ENCODE measurements around the gene NEXN.
A peak's percentile ranks its signal among the peaks of the same experiment; 100 is the strongest.

The NEXN gene

DNA sequence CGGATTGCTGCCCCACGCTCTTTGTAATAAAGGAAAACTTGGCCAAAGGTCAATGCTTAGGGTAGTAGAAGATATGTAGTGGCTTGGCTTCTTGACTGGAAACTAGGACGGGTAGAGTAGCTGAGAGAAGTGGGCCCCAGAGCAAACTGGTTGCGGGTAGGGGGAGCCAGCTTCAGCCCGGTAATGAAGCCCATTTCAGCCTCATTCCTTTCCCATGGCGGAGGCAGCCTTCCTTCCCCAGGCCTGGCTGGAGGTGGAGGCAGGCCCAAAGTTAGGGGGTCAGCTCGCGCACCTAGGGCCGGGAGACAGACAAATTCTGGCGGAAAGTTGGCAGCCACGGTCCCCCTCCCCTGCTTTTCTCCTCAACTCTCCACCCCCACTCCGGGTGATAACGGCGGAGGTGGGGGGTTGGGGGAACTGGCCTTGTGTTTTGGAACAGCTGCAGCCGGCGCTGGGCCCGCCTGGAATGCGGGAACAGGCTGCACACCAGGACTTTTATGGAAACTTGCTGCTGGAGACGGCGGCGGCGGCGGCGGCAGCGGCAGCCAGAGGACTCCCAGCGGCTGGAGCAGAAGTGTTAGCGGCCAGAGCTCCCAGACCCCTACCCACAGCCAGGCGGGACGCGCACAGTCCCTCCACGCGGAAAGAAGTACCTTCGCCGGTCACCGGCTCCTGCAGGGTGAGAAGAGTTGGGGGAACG lies at the start of gene NEXN:
TSS of gene NEXN (plus strand) at position 544 of the 700 bp plus-strand sequence. CDS start 27,483 bp downstream, outside the sequence.
- H3K9me3 ChIP-seq (ENCODE audit: control insufficient read depth, low read length) = no peaks in the 10 kb centered on the region
- peaks cover 9% of the 10 kb centered on the region for H3K27me3 ChIP-seq (ENCODE audit: control insufficient read depth, insufficient read depth, low read length)
- H3K4me3 ChIP-seq (ENCODE audit: low read length) = peak within 1 kb of the TSS; percentile 50
- no peaks in the 10 kb centered on the region for H3K36me3 ChIP-seq (ENCODE audit: control insufficient read depth, insufficient read depth, low read length)
- H3K9ac ChIP-seq (ENCODE audit: low read length) = peak within 1 kb of the TSS; percentile 76
- peaks cover 9% of the 10 kb centered on the region for H3K4me1 ChIP-seq (ENCODE audit: control insufficient read depth, insufficient read depth, low read length)

DNA sequence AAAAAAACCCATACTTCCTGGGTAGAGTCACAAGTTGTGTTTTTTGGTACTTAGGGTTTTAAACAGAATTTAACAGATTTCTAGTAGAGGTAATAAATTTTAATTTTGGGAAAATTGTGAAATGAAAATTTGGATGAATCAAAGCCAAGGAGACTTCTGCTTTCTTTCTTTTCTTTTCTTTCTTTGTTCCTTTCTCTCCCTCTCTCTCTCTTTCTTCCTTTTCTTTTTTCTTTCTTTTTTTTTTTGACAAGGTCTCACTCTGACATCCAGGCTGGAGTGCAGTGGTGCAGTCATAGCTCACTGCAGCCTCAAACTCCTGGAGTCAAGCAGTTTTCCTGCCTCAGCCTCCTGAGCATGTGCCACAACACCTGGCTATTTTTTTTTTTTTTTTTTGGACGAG lies 46.9 kb upstream of the NEXN start:
- no peaks in the 10 kb centered on the region for H3K36me3 ChIP-seq (ENCODE audit: control insufficient read depth, insufficient read depth, low read length)
- H3K4me3 ChIP-seq (ENCODE audit: low read length) = no peak overlapping the region
- H3K4me1 ChIP-seq (ENCODE audit: control insufficient read depth, insufficient read depth, low read length) = no peaks in the 10 kb centered on the region
- H3K27me3 ChIP-seq (ENCODE audit: control insufficient read depth, insufficient read depth, low read length) = no peaks in the 10 kb centered on the region
- no peaks in the 10 kb centered on the region for H3K9me3 ChIP-seq (ENCODE audit: control insufficient read depth, low read length)
- H3K9ac ChIP-seq (ENCODE audit: low read length) = no peak overlapping the region

DNA sequence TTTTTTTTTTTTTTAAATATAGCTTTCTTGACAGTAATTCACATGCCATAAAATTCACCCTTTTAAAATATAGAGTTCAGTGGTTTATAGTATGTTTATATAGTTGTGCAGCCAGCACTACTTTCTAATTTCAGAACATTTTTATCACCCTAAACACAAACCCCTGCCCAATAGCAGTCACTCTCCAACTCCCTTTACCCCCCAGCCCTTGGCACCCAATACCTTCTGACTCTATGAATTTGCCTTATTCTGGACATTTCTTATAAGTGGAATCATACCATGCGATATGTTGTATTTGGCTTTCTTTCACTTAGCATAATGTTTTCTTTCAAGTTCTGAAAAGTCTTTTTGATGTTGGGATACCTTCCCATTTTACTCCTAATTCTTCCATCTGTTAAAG lies 42.5 kb upstream of the NEXN start:
- Histone ChIP-seq H3K9ac (ENCODE audit: low read length) (no peak overlapping the region), H3K27me3 (ENCODE audit: control insufficient read depth, insufficient read depth, low read length) (no peaks in the 10 kb centered on the region), H3K9me3 (ENCODE audit: control insufficient read depth, low read length) (no peaks in the 10 kb centered on the region), H3K4me1 (ENCODE audit: control insufficient read depth, insufficient read depth, low read length) (no peaks in the 10 kb centered on the region), H3K4me3 (ENCODE audit: low read length) (no peak overlapping the region), H3K36me3 (ENCODE audit: control insufficient read depth, insufficient read depth, low read length) (no peaks in the 10 kb centered on the region)

DNA sequence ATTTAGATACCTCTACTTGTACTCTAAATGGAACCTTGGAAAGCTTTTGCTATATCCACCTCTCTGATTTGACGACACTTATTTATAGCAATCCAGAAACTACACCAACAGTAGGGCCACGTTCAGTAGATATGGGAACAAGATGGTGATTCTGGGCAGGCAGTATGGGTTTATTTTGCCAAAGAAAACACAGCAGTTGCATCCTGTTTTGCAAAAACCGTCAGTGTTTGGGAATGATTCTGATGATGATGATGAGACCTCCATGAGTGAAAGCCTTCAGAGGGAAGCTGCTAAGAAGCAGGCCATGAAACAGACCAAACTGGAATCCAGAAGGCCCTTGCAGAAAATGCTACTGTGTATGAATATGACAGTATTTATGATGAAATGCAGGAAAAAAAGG lies 41.5 kb upstream of the NEXN start:
- H3K4me1 ChIP-seq (ENCODE audit: control insufficient read depth, insufficient read depth, low read length) = no peaks in the 10 kb centered on the region

DNA sequence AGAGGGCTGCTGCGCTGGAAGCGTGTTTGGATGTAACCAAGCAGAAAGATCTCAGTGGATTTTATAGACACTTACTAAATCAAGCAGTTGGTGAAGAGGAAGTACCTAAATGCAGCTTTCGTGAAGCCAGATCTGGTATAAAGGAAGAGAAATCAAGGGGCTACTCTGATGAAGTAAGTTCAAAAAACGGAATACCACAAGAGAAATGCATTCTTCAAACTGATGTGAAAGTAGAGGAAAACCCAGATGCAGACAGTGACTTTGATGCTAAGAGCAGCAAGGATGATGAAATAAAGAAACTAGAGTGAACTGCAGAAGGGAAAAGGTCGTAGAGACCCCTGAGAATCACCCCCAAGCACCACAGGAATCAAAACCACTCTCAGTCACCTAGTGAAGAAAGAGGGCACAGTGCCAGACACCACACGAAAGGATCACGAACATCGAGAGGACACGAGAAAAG lies 40.8 kb upstream of the NEXN start:
- Histone ChIP-seq H3K9me3 (ENCODE audit: control insufficient read depth, low read length) (no peaks in the 10 kb centered on the region), H3K9ac (ENCODE audit: low read length) (no peak overlapping the region), H3K4me3 (ENCODE audit: low read length) (no peak overlapping the region), H3K4me1 (ENCODE audit: control insufficient read depth, insufficient read depth, low read length) (no peaks in the 10 kb centered on the region), H3K27me3 (ENCODE audit: control insufficient read depth, insufficient read depth, low read length) (no peaks in the 10 kb centered on the region), H3K36me3 (ENCODE audit: control insufficient read depth, insufficient read depth, low read length) (no peaks in the 10 kb centered on the region)

More for the DNA sequence above, 41.5 kb upstream of the NEXN start:
- no peak overlapping the region for H3K4me3 ChIP-seq (ENCODE audit: low read length)
- no peaks in the 10 kb centered on the region for H3K27me3 ChIP-seq (ENCODE audit: control insufficient read depth, insufficient read depth, low read length)
- no peaks in the 10 kb centered on the region for H3K9me3 ChIP-seq (ENCODE audit: control insufficient read depth, low read length)
- H3K9ac ChIP-seq (ENCODE audit: low read length) = no peak overlapping the region
- H3K36me3 ChIP-seq (ENCODE audit: control insufficient read depth, insufficient read depth, low read length) = no peaks in the 10 kb centered on the region

DNA sequence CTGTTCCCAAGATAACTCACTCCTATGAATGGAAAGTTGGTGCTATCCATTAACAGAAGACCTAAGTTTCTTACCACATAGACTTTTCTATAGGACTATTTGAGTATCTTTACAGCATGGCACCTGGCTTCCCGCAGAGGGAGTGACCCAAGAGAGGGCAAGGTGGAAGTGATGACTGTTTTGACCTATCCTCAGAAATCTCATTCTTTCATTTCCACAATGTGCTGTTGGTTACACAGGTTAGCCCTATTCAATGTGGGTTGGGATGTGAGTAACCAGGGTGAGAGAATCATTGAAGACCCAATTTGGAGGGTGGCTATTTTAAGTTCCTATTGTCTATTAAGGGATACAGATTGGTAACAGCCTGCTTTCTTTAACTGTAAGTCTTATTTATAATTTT lies 38.3 kb upstream of the NEXN start:
- Histone ChIP-seq H3K9ac (ENCODE audit: low read length) (no peak overlapping the region), H3K4me1 (ENCODE audit: control insufficient read depth, insufficient read depth, low read length) (no peaks in the 10 kb centered on the region), H3K36me3 (ENCODE audit: control insufficient read depth, insufficient read depth, low read length) (no peaks in the 10 kb centered on the region), H3K4me3 (ENCODE audit: low read length) (no peak overlapping the region), H3K9me3 (ENCODE audit: control insufficient read depth, low read length) (no peaks in the 10 kb centered on the region), H3K27me3 (ENCODE audit: control insufficient read depth, insufficient read depth, low read length) (no peaks in the 10 kb centered on the region)

DNA sequence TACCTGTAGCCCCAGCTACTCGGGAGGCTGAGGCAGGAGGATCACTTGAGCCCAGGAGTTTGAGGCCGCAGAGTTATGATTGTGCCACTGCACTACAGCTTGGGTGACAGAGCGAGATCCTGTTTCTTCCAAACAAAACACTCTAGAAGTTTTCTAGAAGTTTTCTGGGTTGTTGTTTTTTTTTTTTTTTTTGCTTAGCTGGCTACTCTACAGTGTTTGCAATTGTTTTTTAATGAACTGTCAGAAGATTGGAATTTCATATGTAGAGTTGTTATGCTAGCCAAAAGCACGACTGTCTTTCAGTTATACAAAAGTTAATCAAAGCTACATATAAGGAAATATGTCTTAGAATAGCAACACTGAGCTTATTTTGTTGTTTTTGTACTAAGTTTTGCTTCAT lies 30.9 kb upstream of the NEXN start:
- no peaks in the 10 kb centered on the region for H3K27me3 ChIP-seq (ENCODE audit: control insufficient read depth, insufficient read depth, low read length)
- no peaks in the 10 kb centered on the region for H3K9me3 ChIP-seq (ENCODE audit: control insufficient read depth, low read length)
- H3K9ac ChIP-seq (ENCODE audit: low read length) = no peak overlapping the region

DNA sequence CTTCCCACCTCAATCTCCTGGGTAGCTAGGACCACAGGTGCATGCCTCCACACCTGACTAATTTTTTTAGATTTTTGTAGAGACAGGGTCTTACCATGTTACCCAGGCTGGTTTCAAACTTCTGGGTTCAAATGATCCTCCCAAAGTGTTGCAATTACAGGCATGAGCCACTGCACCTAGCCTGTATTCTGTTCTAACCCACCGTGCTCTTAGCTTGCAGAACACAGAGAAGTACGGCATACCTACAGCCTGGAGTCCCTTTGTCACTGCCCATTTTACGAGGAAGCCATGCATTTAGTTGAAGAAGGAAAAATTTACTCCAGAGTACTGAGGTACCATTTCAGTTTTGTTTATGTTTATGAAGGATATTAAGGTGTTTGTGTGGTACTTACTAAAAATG lies 29.7 kb upstream of the NEXN start:
- Histone ChIP-seq H3K36me3 (ENCODE audit: control insufficient read depth, insufficient read depth, low read length) (no peaks in the 10 kb centered on the region), H3K9ac (ENCODE audit: low read length) (no peak overlapping the region), H3K27me3 (ENCODE audit: control insufficient read depth, insufficient read depth, low read length) (no peaks in the 10 kb centered on the region), H3K9me3 (ENCODE audit: control insufficient read depth, low read length) (no peaks in the 10 kb centered on the region), H3K4me3 (ENCODE audit: low read length) (no peak overlapping the region), H3K4me1 (ENCODE audit: control insufficient read depth, insufficient read depth, low read length) (no peaks in the 10 kb centered on the region)

More for the DNA sequence above, 30.9 kb upstream of the NEXN start:
- Histone ChIP-seq H3K4me1 (ENCODE audit: control insufficient read depth, insufficient read depth, low read length) (no peaks in the 10 kb centered on the region), H3K4me3 (ENCODE audit: low read length) (no peak overlapping the region), H3K36me3 (ENCODE audit: control insufficient read depth, insufficient read depth, low read length) (no peaks in the 10 kb centered on the region)

DNA sequence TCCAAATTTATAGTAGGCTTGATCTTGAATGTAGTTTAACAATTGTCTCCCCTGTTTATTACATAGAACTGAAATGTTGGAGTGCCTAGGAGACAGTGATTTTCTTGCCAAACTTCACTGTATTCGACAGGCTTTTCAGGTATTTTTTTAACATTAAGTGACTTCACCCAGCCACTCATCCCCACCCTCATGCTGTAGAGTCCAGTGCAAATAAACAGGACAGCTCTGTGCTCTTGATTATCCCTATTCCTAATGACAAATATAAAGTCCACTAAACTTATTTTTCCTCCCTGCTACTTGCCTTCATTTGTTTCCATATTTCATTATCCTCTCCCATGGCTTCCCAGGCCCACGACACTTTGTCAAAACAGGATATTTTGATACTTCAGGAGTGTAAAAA lies 29.2 kb upstream of the NEXN start:
- no peak overlapping the region for H3K4me3 ChIP-seq (ENCODE audit: low read length)
- H3K4me1 ChIP-seq (ENCODE audit: control insufficient read depth, insufficient read depth, low read length) = no peaks in the 10 kb centered on the region
- H3K27me3 ChIP-seq (ENCODE audit: control insufficient read depth, insufficient read depth, low read length) = no peaks in the 10 kb centered on the region
- no peaks in the 10 kb centered on the region for H3K36me3 ChIP-seq (ENCODE audit: control insufficient read depth, insufficient read depth, low read length)
- H3K9me3 ChIP-seq (ENCODE audit: control insufficient read depth, low read length) = no peaks in the 10 kb centered on the region
- H3K9ac ChIP-seq (ENCODE audit: low read length) = no peak overlapping the region

DNA sequence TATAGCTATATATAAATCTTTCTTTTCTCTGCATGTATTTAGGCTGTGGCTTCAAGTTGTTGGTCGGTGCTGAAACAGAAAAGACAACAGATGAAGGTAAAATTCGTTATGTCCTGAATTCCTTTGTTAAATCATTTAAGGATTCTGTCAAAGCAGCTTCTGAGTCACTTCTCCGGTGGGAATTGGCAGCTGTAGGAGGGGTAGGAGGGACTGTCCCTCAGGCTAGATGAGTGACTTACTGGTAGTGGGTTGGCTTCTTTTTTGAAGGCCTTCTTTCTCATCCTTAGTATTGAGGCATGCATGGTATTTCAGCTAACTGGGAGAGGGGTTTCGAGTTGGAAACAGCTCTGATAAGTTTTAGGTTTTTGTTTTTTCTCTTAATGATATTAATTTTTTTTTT lies 22.1 kb upstream of the NEXN start:
- H3K9me3 ChIP-seq (ENCODE audit: control insufficient read depth, low read length) = no peaks in the 10 kb centered on the region
- no peak overlapping the region for H3K4me3 ChIP-seq (ENCODE audit: low read length)
- no peaks in the 10 kb centered on the region for H3K36me3 ChIP-seq (ENCODE audit: control insufficient read depth, insufficient read depth, low read length)
- H3K27me3 ChIP-seq (ENCODE audit: control insufficient read depth, insufficient read depth, low read length) = no peaks in the 10 kb centered on the region
- no peak overlapping the region for H3K9ac ChIP-seq (ENCODE audit: low read length)
- no peaks in the 10 kb centered on the region for H3K4me1 ChIP-seq (ENCODE audit: control insufficient read depth, insufficient read depth, low read length)

DNA sequence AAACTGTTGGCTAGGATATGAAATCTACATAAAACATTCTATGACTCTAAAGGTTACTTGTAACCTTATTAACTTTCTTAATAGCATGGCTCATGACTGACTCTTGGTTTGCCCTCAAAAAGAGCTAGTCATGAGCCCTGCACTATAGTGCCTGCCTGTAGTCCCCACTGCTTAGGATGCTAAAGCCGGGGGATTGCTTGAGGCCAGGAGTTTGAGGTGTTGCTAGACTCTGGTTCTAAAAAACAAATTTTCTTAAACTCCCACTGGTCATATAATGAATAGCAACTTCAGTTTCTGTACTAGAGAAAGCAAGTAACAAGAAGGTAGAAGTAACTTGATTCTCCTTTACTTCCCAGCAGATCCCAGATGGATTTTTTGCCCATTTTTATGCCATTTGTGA lies 15.8 kb upstream of the NEXN start:
- H3K4me1 ChIP-seq (ENCODE audit: control insufficient read depth, insufficient read depth, low read length) = no peaks in the 10 kb centered on the region

DNA sequence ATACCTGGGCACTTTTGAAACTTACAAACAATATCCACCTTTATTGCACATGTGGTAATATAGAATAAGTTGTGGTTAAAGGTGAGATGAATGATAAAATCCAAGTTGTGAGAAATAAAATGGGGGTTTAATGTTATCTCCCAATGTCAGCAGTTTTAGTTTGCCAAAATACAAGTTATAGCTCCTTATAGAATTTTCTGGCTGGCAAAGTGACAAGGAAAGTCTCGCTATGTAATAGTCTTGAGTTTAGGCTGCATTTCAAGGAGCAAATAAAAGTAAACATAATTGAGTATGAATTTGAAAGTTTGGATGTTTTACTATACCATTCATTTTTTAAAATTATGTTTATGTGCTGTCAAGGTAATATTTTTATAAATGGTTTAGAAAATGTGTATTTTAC lies 15.0 kb upstream of the NEXN start:
- no peak overlapping the region for H3K9ac ChIP-seq (ENCODE audit: low read length)
- H3K4me3 ChIP-seq (ENCODE audit: low read length) = no peak overlapping the region
- no peaks in the 10 kb centered on the region for H3K36me3 ChIP-seq (ENCODE audit: control insufficient read depth, insufficient read depth, low read length)
- no peaks in the 10 kb centered on the region for H3K4me1 ChIP-seq (ENCODE audit: control insufficient read depth, insufficient read depth, low read length)
- H3K9me3 ChIP-seq (ENCODE audit: control insufficient read depth, low read length) = no peaks in the 10 kb centered on the region
- no peaks in the 10 kb centered on the region for H3K27me3 ChIP-seq (ENCODE audit: control insufficient read depth, insufficient read depth, low read length)

More for the DNA sequence above, 15.8 kb upstream of the NEXN start:
- Histone ChIP-seq H3K27me3 (ENCODE audit: control insufficient read depth, insufficient read depth, low read length) (no peaks in the 10 kb centered on the region), H3K4me3 (ENCODE audit: low read length) (no peak overlapping the region), H3K36me3 (ENCODE audit: control insufficient read depth, insufficient read depth, low read length) (no peaks in the 10 kb centered on the region), H3K9me3 (ENCODE audit: control insufficient read depth, low read length) (no peaks in the 10 kb centered on the region), H3K9ac (ENCODE audit: low read length) (no peak overlapping the region)
